GM21528 (cell line): ENCODE measurements around the gene HCN2.
"Not testable (repeated sequence)": the region's sequence is repeated elsewhere in the genome, so short reads cannot be mapped to it uniquely, and the experiment has no call there.

Experiments
- ATAC-seq: cut with Tn5 transposase; IDR thresholded peaks from one replicate; pipeline ENCODE4 v1.9.1; 2021; ENCODE audit warnings: mild to moderate bottlenecking, moderate library complexity; ENCODE audit not compliant: unreplicated experiment, low FRiP score

The HCN2 gene

DNA sequence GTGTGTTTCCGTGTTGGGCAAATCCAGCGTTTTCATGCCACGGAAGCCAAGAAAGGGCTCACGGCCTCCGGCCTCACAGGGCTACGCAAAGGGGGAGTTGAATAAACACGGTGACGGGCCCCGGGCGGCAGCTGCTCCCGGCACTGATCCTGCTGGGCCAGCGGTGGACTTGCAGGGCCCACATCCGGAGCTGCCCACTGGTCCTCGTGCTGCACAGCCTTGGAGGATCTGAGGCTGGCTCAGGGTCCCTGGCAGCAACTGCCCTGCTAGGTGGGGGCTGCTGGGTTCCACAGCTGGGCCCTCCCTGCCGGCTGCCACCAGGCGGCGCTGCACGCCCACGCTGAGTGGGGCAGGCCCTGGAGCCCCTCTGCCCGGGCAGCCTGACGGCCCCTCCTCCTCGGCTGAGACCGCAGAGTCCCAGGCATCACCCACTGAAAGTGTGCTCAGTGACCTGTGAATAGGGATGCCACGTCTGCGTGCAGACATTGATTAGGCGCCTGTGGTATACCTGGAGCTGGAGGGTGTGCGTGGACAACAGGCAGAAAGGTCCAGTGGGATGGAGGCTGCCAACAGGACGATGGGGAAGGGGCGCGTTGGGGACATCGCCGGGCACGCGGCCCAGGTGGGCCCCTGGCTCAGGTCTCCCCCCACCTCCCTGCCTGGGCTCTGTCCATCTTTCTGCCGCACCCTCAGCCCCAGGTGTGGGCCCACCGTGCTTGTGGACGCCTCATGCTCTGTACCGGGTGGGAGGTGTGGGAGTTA lies 5.3 kb upstream of the HCN2 start:
- ATAC-seq: no peak

DNA sequence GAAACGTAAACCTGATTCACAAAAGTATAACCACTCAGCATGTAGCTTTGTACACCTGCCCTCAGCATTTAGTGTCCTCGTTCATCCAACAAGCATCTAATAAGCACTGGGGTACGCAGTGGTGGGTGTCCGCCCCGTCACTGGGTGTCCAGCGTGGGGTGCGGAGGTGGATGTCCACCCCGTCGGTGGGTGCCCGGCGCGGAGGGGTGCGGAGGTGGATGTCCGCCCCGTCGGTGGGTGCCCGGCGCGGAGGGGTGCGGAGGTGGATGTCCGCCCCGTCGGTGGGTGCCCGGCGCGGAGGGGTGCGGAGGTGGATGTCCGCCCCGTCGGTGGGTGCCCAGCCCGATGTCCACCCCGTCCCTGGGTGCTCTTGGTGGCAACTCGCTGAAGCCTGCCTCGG lies 4.5 kb upstream of the HCN2 start:
- not testable (repeated sequence) for ATAC-seq

GRCh38 chr19:585551-586110 lies 4.0 kb upstream of the HCN2 start:
- ATAC-seq: no peak

- ATAC-seq: no peak
Measured at GRCh38 chr19:588093-588740, 1.5 kb upstream of the HCN2 start.

DNA sequence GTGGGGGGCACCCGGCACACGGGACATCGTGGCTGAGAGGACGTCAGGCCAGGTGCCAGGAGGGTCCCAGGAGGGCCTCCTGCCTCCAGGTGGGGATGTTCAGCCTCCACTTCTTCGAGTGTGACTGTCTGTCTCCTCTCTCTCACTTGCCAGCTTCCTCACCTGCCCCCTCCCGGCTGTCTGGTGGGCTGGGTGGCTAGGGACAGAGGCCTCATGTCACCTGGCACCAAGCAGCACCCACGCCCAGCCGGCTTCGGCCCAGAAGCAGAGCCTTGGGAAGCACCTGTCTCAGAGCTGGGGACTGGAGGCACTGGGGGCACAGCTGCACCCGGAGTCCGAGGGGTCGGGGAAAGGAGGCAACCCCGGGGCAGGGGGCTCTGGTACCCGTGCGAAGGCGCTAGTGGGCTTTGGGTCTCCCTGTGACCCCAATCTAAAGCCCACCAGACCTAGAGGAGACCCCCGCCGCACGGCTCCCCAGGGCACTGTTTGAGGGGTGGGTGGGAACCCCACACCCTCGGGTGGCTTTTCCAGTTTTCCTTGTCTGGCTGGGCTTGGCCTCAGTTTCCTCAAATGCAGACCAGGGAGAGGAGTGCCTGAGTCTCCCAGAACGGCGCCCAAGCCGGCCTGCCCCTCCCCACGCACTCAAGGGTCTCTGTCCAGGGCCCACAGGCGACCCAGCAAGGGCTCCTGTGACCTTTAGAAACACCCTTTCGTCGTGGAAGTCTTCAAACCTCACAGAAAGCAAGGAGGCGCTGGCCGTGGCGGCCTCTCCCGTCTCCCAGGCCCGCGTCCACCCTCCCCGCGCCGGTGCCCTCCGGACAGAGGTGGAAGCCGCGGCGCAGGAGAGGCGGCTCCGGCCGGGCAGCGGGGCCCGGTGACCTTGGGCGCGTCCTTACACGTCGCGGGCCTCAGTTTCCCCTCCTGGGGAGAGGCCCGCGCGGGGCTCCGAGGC lies 664 bp upstream of the HCN2 start:
- no peak for ATAC-seq

DNA sequence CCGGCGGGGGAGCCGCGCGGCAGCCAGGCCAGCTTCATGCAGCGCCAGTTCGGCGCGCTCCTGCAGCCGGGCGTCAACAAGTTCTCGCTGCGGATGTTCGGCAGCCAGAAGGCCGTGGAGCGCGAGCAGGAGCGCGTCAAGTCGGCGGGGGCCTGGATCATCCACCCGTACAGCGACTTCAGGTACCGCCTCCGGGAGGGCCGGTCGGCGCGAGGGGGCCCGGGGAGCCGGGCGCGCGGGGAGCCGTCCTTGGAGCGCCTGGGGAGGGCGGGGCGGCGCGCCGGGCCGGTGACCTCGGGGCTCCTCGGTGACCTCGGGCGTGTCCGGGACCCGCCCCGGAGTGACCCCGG lies 690 bp downstream of the HCN2 start:
- ATAC-seq: no peak

- no peak for ATAC-seq
Measured at GRCh38 chr19:590750-591098, 1.0 kb downstream of the HCN2 start.

DNA sequence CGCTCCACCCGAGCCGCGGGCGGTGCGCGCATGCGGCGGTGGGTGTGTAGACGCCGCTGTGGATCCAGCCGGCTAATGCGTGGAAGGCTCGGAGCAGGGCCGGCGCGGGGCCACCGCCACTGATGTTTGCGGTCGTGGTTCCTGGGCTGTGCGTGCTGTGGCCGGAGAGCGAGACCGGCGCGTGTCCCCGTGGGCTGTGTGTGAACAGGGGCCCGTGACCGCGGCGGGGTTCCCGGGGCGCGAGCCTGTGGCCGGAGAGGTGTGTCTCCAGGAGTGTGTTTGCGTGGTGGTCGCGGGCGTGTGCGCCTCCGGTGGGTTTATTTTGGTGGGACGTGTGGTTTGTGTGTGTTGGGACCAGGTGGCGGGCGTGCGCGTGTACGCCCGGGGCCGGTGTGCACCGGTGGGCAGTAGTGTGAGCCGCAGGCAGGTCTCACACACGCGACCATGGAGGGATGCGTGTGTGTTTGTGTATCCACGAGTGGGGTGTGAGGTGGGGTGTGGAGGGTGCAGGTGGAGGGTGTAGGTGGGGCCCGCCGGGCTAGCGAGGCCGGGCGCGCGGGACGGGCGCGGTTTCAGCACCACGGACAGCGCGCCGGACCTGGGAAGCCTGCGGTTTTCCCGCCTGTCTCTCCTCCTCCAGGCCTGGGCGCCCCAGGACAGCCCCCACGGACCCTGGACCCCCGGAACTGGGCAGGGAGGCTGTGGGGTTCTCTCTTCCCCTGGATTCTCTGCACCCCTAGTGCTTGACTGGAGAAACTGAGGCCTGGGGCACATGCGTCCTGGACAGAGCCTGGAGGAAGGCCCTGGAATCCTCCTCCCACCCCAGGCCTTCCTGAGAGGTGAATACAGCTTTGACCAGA lies 1.6 kb downstream of the HCN2 start:
- ATAC-seq: no peak

- ATAC-seq: no peak
Measured at GRCh38 chr19:592101-592500, 2.4 kb downstream of the HCN2 start.

GRCh38 chr19:593055-593454 lies 3.4 kb downstream of the HCN2 start:
- no peak for ATAC-seq

DNA sequence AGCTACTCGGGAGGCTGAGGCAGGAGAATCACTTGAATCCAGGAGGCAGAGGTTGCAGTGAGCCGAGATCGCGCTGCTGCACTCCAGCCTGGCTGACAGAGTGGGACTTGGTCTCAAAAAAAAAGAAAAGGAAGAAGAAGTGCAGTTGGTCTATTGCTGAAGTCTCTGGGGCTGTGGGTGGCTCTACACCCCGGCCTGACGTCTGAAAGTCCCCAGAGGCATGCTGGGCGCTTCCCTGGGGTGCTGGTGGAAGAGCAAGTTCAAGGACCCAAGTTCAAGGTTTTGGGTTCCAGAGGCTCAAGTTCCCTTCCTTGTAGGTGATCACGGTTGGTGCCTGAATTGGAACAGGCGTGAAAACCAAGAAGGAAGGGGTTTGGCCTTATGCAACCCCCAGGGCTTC lies 3.8 kb downstream of the HCN2 start:
- ATAC-seq: no peak

- ATAC-seq: no peak
Measured at GRCh38 chr19:594265-594870, 4.7 kb downstream of the HCN2 start.

- no peak for ATAC-seq
Measured at GRCh38 chr19:595326-596262, 5.9 kb downstream of the HCN2 start.

DNA sequence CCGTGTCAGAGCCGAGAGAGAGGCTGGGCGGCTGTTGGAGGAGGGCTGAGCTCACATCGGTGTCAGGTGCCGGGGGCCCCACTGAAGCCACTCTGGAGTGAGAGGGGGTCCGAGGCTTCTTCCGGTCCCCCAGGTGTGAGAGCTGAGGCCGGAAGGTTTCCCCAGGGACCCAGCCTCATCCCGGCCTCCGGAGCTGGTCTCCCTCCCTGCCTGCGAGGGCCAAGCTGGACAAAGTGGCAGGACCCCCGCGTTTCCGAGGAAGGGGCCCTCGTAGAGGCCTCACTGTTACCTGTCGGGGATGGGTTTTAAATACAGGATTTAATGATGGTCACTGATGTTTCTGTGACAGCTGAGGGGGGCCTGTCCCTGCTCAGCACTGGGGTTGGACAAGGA lies 6.6 kb downstream of the HCN2 start:
- ATAC-seq: no peak

- ATAC-seq: no peak
Measured at GRCh38 chr19:597406-598315, 8.0 kb downstream of the HCN2 start.

DNA sequence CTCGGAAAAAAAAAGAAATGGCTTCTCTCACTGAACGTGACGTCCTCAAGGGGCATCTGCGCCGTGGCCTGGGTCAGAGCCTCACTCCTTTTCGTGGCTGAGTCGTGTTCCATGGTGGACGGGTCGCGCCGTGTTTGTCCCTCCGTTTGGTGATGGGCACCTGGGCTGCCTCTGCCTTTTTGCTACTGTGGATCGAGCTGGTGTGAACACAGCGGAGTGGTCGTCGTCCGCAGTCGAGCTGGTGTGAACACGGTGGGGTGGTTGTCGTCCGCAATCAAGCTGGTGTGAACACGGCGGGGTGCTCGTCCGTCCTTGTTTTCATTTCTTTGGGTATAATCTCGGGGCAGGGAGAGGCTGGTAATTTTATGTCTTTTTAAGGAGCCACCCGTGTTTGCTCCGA lies 11.6 kb downstream of the HCN2 start:
- no peak for ATAC-seq

DNA sequence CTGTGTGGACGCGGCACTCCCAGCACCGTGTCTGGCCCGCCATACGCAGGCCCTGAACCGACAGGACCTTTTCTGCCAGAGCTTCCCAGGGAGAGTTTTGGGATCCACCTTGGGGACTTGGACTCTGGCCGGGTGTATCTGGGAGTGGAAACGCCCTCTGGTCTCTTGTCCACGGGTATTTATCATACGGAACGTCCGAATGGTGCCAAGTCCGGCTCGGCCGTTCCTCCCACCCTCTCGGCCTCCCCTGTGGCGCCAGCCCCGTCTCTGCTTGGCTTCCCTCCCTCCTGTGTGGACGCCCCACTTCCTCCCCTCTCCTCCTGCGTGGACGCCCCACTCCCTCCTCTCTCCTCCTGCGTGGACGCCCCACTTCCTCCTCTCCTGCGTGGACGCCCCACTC lies 12.1 kb downstream of the HCN2 start:
- ATAC-seq: no peak
